MM.1S (cell line): ENCODE data around the gene DBP.

Source experiments
- DNase-seq: peaks from one replicate; pipeline ENCODE4 v3.0.0-alpha.2; 2015
- H2AFZ ChIP-seq: fragments of 300-600 bp; sonication (generic); 2 replicates; pipeline ENCODE4 v1.6.0; 2016; ENCODE audit warnings: antibody characterized with exemption, low read length
- H3F3A ChIP-seq: fragments of 300-600 bp; sonication (generic); 2 replicates; pipeline ENCODE4 v1.6.1; 2016; ENCODE audit warnings: mild to moderate bottlenecking, antibody characterized with exemption, low read length, moderate library complexity, mixed read lengths; ENCODE audit not compliant: insufficient read depth
- H3K27ac ChIP-seq: fragments of 300-600 bp; sonication (generic); 2 replicates; pipeline ENCODE4 v1.5.1; 2016; ENCODE audit warnings: mild to moderate bottlenecking, low read length
- H3K27me3 ChIP-seq: fragments of 300-600 bp; sonication (generic); replicated peaks from 2 replicates; pipeline ENCODE4 v1.6.0; 2016; ENCODE audit warnings: low read length; ENCODE audit not compliant: insufficient read depth
- H3K36me3 ChIP-seq: fragments of 300-600 bp; sonication (generic); replicated peaks from 2 replicates; pipeline ENCODE4 v1.6.1; 2016; ENCODE audit warnings: mild to moderate bottlenecking, low read length, mixed read lengths; ENCODE audit not compliant: insufficient read depth
- H3K4me1 ChIP-seq: fragments of 300-600 bp; sonication (generic); 2 replicates; pipeline ENCODE4 v1.6.1; 2016; ENCODE audit warnings: low read length, mixed read lengths
- H3K4me2 ChIP-seq: fragments of 300-600 bp; sonication (generic); 2 replicates; pipeline ENCODE4 v1.6.0; 2016; ENCODE audit warnings: low read depth, low read length
- H3K4me3 ChIP-seq: fragments of 300-600 bp; sonication (generic); 2 replicates; pipeline ENCODE4 v1.5.1; 2016; ENCODE audit warnings: low read length, mixed read lengths
- H3K79me2 ChIP-seq: fragments of 300-600 bp; sonication (generic); 2 replicates; pipeline ENCODE4 v1.6.1; 2016; ENCODE audit warnings: mixed run types, low read length, mixed read lengths
- H3K9ac ChIP-seq: fragments of 300-600 bp; sonication (generic); 2 replicates; pipeline ENCODE4 v1.6.1; 2016; ENCODE audit warnings: low read length, mixed read lengths
- H3K9me2 ChIP-seq: fragments of 300-600 bp; sonication (generic); replicated peaks from 2 replicates; pipeline ENCODE4 v1.6.1; 2016; ENCODE audit warnings: mild to moderate bottlenecking, low read length, mixed read lengths; ENCODE audit not compliant: insufficient read depth
- H3K9me3 ChIP-seq: fragments of 300-600 bp; sonication (generic); replicated peaks from 2 replicates; pipeline ENCODE4 v1.6.1; 2016; ENCODE audit warnings: mild to moderate bottlenecking, low read length, mixed read lengths; ENCODE audit not compliant: insufficient read depth
- H4K20me1 ChIP-seq: fragments of 300-600 bp; sonication (generic); 2 replicates; pipeline ENCODE4 v1.6.1; 2016; ENCODE audit warnings: mild to moderate bottlenecking, low read length, moderate library complexity, mixed read lengths; ENCODE audit not compliant: insufficient read depth
- EZH2 ChIP-seq: fragments of 300-600 bp; sonication (generic); optimal IDR thresholded peaks from 2 replicates; pipeline ENCODE3; 2017; ENCODE audit warnings: low read depth, mild to moderate bottlenecking, antibody characterized with exemption, low read length, mixed read lengths
- EZH2phosphoT487 ChIP-seq: fragments of 300-600 bp; sonication (generic); IDR thresholded peaks from 2 replicates; pipeline ENCODE4 v1.6.1; 2018; ENCODE audit warnings: antibody characterized with exemption, low read length
- TF ChIP-seq, protein P1 (sequence below): fragments of 300-600 bp; sonication (generic); IDR thresholded peaks from 2 replicates; pipeline ENCODE4 v1.5.1; 2016; ENCODE audit warnings: antibody characterized with exemption, low read length, mixed read lengths

Gene DBP

DNA sequence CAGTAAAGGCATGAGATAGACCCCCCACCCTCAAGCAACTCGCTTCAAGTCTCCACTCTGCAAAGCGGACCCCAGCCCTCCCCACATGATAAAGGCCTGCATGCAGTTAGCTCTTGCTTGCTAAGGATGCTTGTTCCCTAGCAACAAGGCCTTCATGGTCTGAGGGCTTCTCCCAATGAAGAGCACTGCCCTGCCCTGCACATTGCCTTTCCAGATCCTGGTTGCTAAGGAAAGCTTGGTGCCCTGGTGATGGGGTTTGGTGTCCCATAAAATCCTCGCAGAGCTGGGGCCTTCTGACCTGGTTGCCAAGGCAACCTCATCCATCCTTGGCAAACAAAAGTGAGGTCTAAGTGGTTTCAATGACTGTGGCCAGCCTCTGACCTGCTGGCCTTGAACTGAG is 6.0 kb downstream of the DBP start:
- H3K79me2 ChIP-seq: no peaks in the 10 kb centered on the region
- no peaks in the 10 kb centered on the region for H3K9me2 ChIP-seq
- no peak overlapping the region for H3K4me2 ChIP-seq
- H3K27ac ChIP-seq: no peak overlapping the region
- H3K9ac ChIP-seq: no peak overlapping the region
- TF ChIP-seq, protein P1, sequence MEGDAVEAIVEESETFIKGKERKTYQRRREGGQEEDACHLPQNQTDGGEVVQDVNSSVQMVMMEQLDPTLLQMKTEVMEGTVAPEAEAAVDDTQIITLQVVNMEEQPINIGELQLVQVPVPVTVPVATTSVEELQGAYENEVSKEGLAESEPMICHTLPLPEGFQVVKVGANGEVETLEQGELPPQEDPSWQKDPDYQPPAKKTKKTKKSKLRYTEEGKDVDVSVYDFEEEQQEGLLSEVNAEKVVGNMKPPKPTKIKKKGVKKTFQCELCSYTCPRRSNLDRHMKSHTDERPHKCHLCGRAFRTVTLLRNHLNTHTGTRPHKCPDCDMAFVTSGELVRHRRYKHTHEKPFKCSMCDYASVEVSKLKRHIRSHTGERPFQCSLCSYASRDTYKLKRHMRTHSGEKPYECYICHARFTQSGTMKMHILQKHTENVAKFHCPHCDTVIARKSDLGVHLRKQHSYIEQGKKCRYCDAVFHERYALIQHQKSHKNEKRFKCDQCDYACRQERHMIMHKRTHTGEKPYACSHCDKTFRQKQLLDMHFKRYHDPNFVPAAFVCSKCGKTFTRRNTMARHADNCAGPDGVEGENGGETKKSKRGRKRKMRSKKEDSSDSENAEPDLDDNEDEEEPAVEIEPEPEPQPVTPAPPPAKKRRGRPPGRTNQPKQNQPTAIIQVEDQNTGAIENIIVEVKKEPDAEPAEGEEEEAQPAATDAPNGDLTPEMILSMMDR: no peak
- TF ChIP-seq EZH2: no peak
- TF ChIP-seq EZH2phosphoT487: no peak
- H3K9me3 ChIP-seq: no peaks in the 10 kb centered on the region
- H3K36me3 ChIP-seq: no peaks in the 10 kb centered on the region
- peaks cover 25% of the 10 kb centered on the region for H3F3A ChIP-seq
- no peaks in the 10 kb centered on the region for H3K27me3 ChIP-seq
- peaks cover 26% of the 10 kb centered on the region for H3K4me1 ChIP-seq
- DNase-seq: no peak
- H3K4me3 ChIP-seq: no peak overlapping the region
- H4K20me1 ChIP-seq: no peaks in the 10 kb centered on the region
- H2AFZ ChIP-seq: no peak overlapping the region

DNA sequence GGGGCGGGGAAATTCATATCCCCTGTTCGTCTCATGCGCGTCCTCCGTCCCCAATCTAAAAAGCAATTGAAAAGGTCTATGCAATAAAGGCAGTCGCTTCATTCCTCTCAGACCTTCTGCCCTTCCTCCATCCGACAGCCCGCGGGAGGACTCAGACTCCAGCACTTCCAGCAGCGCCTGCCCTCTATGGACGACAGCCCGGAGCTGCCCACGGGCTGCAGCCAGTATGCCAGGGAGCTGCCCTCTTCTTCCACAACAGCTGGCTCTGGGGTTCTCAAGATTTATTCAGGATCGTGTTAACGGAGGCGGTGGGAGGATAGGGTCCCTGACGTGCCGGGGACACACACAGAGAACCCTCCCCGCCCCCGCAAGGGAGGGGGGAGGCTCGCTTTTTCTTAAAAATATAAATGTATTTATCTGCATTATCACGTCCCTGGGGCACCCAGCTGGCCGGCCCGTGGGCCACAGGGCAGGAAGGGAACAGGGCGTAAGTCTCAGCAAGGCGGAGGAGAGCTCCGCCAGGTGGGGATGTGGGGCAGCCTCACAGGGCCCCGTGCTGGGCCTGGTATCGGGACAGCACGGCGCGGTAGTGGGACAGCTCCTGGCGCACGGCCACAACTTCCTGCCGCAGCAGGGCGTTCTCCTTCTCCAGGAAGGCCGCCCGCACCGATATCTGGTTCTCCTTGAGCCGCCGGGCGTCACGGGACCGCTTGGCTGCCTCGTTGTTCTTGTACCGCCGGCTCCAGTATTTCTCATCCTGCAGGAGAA is 6.7 kb downstream of the DBP start:
- Histone ChIP-seq H4K20me1 (no peaks in the 10 kb centered on the region), H3K27me3 (no peaks in the 10 kb centered on the region), H3K4me1 (peaks cover 26% of the 10 kb centered on the region), H3K36me3 (no peaks in the 10 kb centered on the region), H3K9ac (no peak overlapping the region), H3K27ac (no peak overlapping the region), H2AFZ (no peak overlapping the region), H3K79me2 (0 out of 2 replicates have a peak, but pooled peaks cover under 1% of the 10 kb centered on the region), H3F3A (peaks cover 25% of the 10 kb centered on the region), H3K4me3 (no peak overlapping the region), H3K9me3 (no peaks in the 10 kb centered on the region), H3K4me2 (no peak overlapping the region), H3K9me2 (no peaks in the 10 kb centered on the region)
- TF ChIP-seq EZH2: no peak
- TF ChIP-seq, protein P1: no peak
- no peak for TF ChIP-seq EZH2phosphoT487
- no peak for DNase-seq

DNA sequence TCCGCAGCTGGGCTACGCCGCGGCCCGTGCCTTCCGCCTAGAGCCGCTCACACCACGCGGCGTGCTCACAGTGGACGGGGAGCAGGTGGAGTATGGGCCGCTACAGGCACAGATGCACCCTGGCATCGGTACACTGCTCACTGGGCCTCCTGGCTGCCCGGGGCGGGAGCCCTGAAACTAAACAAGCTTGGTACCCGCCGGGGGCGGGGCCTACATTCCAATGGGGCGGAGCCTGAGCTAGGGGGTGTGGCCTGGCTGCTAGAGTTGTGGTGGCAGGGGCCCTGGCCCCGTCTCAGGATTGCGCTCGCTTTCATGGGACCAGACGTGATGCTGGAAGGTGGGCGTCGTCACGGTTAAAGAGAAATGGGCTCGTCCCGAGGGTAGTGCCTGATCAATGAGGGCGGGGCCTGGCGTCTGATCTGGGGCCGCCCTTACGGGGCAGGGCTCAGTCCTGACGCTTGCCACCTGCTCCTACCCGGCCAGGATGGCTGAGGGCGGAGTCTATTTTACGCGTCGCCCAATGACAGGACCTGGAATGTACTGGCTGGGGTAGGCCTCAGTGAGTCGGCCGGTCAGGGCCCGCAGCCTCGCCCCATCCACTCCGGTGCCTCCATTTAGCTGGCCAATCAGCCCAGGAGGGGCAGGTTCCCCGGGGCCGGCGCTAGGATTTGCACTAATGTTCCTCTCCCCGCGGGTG is 7.4 kb downstream of the DBP start:
- Histone ChIP-seq H3K4me1 (peaks cover 21% of the 10 kb centered on the region), H3K27me3 (no peaks in the 10 kb centered on the region), H3K36me3 (no peaks in the 10 kb centered on the region), H3K4me2 (no peak overlapping the region), H2AFZ (no peak overlapping the region), H3F3A (peaks cover 20% of the 10 kb centered on the region), H3K9ac (no peak overlapping the region), H3K4me3 (no peak overlapping the region), H3K9me2 (no peaks in the 10 kb centered on the region), H3K79me2 (peaks cover 8% of the 10 kb centered on the region), H4K20me1 (no peaks in the 10 kb centered on the region), H3K9me3 (no peaks in the 10 kb centered on the region), H3K27ac (no peak overlapping the region)
- DNase-seq: no peak
- no peak for TF ChIP-seq EZH2
- TF ChIP-seq EZH2phosphoT487: no peak
- TF ChIP-seq, protein P1: no peak
